MM.1S (cell line): ENCODE results near the gene TCHP.

Experiments
- DNase-seq: peaks from one replicate; pipeline ENCODE4 v3.0.0-alpha.2; 2015
- H2AFZ ChIP-seq: fragments of 300-600 bp; sonication (generic); 2 replicates; pipeline ENCODE4 v1.6.0; 2016; ENCODE audit warnings: antibody characterized with exemption, low read length
- H3F3A ChIP-seq: fragments of 300-600 bp; sonication (generic); 2 replicates; pipeline ENCODE4 v1.6.1; 2016; ENCODE audit warnings: mild to moderate bottlenecking, antibody characterized with exemption, low read length, moderate library complexity, mixed read lengths; ENCODE audit not compliant: insufficient read depth
- H3K27ac ChIP-seq: fragments of 300-600 bp; sonication (generic); 2 replicates; pipeline ENCODE4 v1.5.1; 2016; ENCODE audit warnings: mild to moderate bottlenecking, low read length
- H3K27me3 ChIP-seq: fragments of 300-600 bp; sonication (generic); replicated peaks from 2 replicates; pipeline ENCODE4 v1.6.0; 2016; ENCODE audit warnings: low read length; ENCODE audit not compliant: insufficient read depth
- H3K36me3 ChIP-seq: fragments of 300-600 bp; sonication (generic); replicated peaks from 2 replicates; pipeline ENCODE4 v1.6.1; 2016; ENCODE audit warnings: mild to moderate bottlenecking, low read length, mixed read lengths; ENCODE audit not compliant: insufficient read depth
- H3K4me1 ChIP-seq: fragments of 300-600 bp; sonication (generic); 2 replicates; pipeline ENCODE4 v1.6.1; 2016; ENCODE audit warnings: low read length, mixed read lengths
- H3K4me2 ChIP-seq: fragments of 300-600 bp; sonication (generic); 2 replicates; pipeline ENCODE4 v1.6.0; 2016; ENCODE audit warnings: low read depth, low read length
- H3K4me3 ChIP-seq: fragments of 300-600 bp; sonication (generic); 2 replicates; pipeline ENCODE4 v1.5.1; 2016; ENCODE audit warnings: low read length, mixed read lengths
- H3K79me2 ChIP-seq: fragments of 300-600 bp; sonication (generic); 2 replicates; pipeline ENCODE4 v1.6.1; 2016; ENCODE audit warnings: mixed run types, low read length, mixed read lengths
- H3K9ac ChIP-seq: fragments of 300-600 bp; sonication (generic); 2 replicates; pipeline ENCODE4 v1.6.1; 2016; ENCODE audit warnings: low read length, mixed read lengths
- H3K9me2 ChIP-seq: fragments of 300-600 bp; sonication (generic); replicated peaks from 2 replicates; pipeline ENCODE4 v1.6.1; 2016; ENCODE audit warnings: mild to moderate bottlenecking, low read length, mixed read lengths; ENCODE audit not compliant: insufficient read depth
- H3K9me3 ChIP-seq: fragments of 300-600 bp; sonication (generic); replicated peaks from 2 replicates; pipeline ENCODE4 v1.6.1; 2016; ENCODE audit warnings: mild to moderate bottlenecking, low read length, mixed read lengths; ENCODE audit not compliant: insufficient read depth
- H4K20me1 ChIP-seq: fragments of 300-600 bp; sonication (generic); 2 replicates; pipeline ENCODE4 v1.6.1; 2016; ENCODE audit warnings: mild to moderate bottlenecking, low read length, moderate library complexity, mixed read lengths; ENCODE audit not compliant: insufficient read depth
- EZH2 ChIP-seq: fragments of 300-600 bp; sonication (generic); optimal IDR thresholded peaks from 2 replicates; pipeline ENCODE3; 2017; ENCODE audit warnings: low read depth, mild to moderate bottlenecking, antibody characterized with exemption, low read length, mixed read lengths
- EZH2phosphoT487 ChIP-seq: fragments of 300-600 bp; sonication (generic); IDR thresholded peaks from 2 replicates; pipeline ENCODE4 v1.6.1; 2018; ENCODE audit warnings: antibody characterized with exemption, low read length
- TF ChIP-seq, protein P1 (sequence below): fragments of 300-600 bp; sonication (generic); IDR thresholded peaks from 2 replicates; pipeline ENCODE4 v1.5.1; 2016; ENCODE audit warnings: antibody characterized with exemption, low read length, mixed read lengths

Gene TCHP

DNA sequence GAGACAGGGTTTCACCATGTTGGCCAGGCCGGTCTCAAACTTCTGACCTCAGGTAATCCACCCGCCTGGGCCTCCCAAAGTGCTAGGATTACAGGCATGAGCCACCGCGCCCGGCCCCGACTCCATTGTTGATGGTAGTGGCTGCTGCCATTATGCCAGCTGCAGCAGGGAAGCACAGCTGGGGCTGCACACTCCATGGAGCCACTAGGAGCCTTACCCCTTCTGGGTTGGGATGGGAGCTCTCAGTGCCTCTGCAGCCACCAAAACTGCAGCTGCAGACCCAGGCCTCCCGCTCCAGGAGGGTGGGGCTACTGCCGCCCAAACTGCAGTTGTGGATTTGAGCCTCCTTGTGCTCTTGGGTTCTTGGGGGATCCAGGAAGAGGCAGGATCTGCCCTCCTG lies 25.9 kb downstream of the TCHP start:
- Histone ChIP-seq H3F3A (no peaks in the 10 kb centered on the region), H3K4me3 (no peak overlapping the region), H3K79me2 (no peaks in the 10 kb centered on the region), H3K4me2 (no peak overlapping the region), H3K9me3 (no peaks in the 10 kb centered on the region), H3K27me3 (no peaks in the 10 kb centered on the region), H3K4me1 (no peaks in the 10 kb centered on the region), H2AFZ (no peak overlapping the region), H3K27ac (no peak overlapping the region), H3K36me3 (no peaks in the 10 kb centered on the region), H3K9me2 (no peaks in the 10 kb centered on the region), H3K9ac (no peak overlapping the region), H4K20me1 (no peaks in the 10 kb centered on the region)
- DNase-seq, result no peak
- TF ChIP-seq EZH2phosphoT487, result no peak
- TF ChIP-seq EZH2, result no peak
- TF ChIP-seq, protein P1, sequence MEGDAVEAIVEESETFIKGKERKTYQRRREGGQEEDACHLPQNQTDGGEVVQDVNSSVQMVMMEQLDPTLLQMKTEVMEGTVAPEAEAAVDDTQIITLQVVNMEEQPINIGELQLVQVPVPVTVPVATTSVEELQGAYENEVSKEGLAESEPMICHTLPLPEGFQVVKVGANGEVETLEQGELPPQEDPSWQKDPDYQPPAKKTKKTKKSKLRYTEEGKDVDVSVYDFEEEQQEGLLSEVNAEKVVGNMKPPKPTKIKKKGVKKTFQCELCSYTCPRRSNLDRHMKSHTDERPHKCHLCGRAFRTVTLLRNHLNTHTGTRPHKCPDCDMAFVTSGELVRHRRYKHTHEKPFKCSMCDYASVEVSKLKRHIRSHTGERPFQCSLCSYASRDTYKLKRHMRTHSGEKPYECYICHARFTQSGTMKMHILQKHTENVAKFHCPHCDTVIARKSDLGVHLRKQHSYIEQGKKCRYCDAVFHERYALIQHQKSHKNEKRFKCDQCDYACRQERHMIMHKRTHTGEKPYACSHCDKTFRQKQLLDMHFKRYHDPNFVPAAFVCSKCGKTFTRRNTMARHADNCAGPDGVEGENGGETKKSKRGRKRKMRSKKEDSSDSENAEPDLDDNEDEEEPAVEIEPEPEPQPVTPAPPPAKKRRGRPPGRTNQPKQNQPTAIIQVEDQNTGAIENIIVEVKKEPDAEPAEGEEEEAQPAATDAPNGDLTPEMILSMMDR, result no peak

DNA sequence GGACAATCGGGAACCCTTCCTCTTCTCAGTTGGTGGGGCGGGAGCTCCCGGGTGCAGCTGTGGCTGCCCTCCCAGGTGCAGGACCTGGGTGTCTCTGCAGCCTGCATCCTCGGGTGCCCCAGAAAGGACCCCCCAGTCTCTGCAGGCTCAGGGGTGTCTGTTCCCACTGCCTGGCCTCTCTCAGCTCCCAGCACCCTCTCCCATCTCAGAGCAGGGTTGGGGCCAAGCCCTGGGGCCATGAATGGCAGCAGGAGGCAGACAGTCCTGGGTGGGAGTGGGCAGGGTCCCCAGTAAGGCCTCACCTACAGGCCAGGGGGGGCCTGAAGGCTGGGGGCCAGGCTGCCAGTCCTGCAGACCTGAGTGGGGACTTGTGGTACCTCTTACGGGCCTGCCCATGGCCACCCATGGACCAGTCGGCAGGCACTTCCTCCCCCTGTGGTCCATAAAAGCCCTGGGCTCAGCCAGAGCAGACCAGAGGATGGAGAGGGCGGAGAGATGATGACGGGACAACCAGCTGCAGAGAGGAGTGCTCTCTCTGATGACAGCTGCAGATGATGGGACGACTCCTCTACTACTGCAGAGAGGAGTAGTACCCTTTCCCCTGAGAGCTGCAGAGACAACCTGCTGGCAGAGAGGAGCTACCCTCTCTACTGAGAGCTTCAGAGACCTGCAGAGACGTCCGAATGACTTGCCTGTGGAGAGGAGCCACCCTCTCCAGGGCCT lies 26.6 kb downstream of the TCHP start:
- Histone ChIP-seq H3K9ac (no peak overlapping the region), H3K79me2 (no peaks in the 10 kb centered on the region), H3K9me2 (no peaks in the 10 kb centered on the region), H2AFZ (no peak overlapping the region), H3K4me3 (no peak overlapping the region), H3K4me2 (no peak overlapping the region), H3K4me1 (no peaks in the 10 kb centered on the region), H3K27ac (no peak overlapping the region), H3K9me3 (no peaks in the 10 kb centered on the region), H3K36me3 (no peaks in the 10 kb centered on the region), H3F3A (no peaks in the 10 kb centered on the region), H3K27me3 (no peaks in the 10 kb centered on the region), H4K20me1 (no peaks in the 10 kb centered on the region)
- no peak for DNase-seq
- TF ChIP-seq, protein P1, result no peak
- no peak for TF ChIP-seq EZH2
- TF ChIP-seq EZH2phosphoT487, result no peak

DNA sequence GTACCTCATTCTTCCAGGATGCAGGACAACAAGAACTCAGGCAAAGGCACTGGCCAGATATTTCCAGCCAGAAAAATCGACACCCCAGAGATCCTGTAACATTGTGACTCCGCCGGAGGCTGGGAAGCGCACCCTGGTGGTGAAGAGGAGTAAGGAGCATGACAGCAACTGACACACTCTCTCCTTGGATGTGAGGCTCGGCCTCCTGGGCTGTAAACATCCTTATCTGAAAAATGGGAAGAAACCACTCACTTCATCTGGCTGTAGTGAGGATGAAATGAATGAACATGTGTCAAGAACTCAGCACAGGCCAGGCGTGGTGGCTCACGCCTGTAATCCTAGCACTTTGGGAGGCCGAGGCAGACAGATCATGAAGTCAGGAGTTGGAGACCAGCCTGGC lies 27.5 kb downstream of the TCHP start:
- DNase-seq, result no peak
- Histone ChIP-seq H3F3A (no peaks in the 10 kb centered on the region), H3K79me2 (no peaks in the 10 kb centered on the region), H3K9me3 (no peaks in the 10 kb centered on the region), H3K9ac (no peak overlapping the region), H3K4me3 (no peak overlapping the region), H3K36me3 (no peaks in the 10 kb centered on the region), H3K27ac (no peak overlapping the region), H4K20me1 (no peaks in the 10 kb centered on the region), H2AFZ (no peak overlapping the region), H3K4me2 (no peak overlapping the region), H3K27me3 (no peaks in the 10 kb centered on the region), H3K9me2 (no peaks in the 10 kb centered on the region), H3K4me1 (no peaks in the 10 kb centered on the region)
- TF ChIP-seq, protein P1, result peak; percentile 51
- TF ChIP-seq EZH2 (no peak), EZH2phosphoT487 (no peak)
